ENCODE measurements around the gene IGF2BP3.

- no peak for TF ChIP-seq CTCF (IDR thresholded peaks at IDR 0.05)
- TF ChIP-seq EZH2phosphoT487 (IDR thresholded peaks at IDR 0.05) = no peak
- TF ChIP-seq EZH2 (IDR thresholded peaks at IDR 0.05) = no peak
Observed at GRCh38 chr7:23405240-23405618, 65.1 kb downstream of the IGF2BP3 start.

All from neural progenitor cell (in vitro differentiated cells).